HL-60/S4 (cell line): ENCODE data around the gene SEMA4B.

Experiments
- in situ Hi-C: fragments of 300-500 bp; cut with MboI; formaldehyde crosslinking; loops from 2 replicates; pipeline ENCODE4 v1.14.3; 2022; ENCODE audit warnings: low sequenced_read_pairs

The SEMA4B gene

GRCh38 chr15:90201130-90201943 is at the start of gene SEMA4B:
Gene SEMA4B, plus strand, starts transcription at chr15:90201330. Its CDS starts 249 bp downstream, at chr15:90201579.
- in situ Hi-C loops = no loop called here

- in situ Hi-C loops = no loop called here
Measured at GRCh38 chr15:90151989-90152645, 49.0 kb upstream of the SEMA4B start.

- in situ Hi-C loops = no loop called here
Measured at GRCh38 chr15:90153658-90154057, 47.5 kb upstream of the SEMA4B start.

GRCh38 chr15:90154246-90154645 is 46.9 kb upstream of the SEMA4B start:
- in situ Hi-C loops = no loop called here

GRCh38 chr15:90154861-90155626 is 46.1 kb upstream of the SEMA4B start:
- in situ Hi-C loops = no loop called here

- in situ Hi-C loops = no loop called here
Measured at GRCh38 chr15:90159213-90159612, 41.9 kb upstream of the SEMA4B start.

GRCh38 chr15:90160781-90161727 is 40.1 kb upstream of the SEMA4B start:
- in situ Hi-C loops = loop anchor here (10.0 kb wide), 1 partner anchor 54 kb away; no protein-coding TSS in a partner anchor

- in situ Hi-C loops = loop anchor here (10.0 kb wide), 1 partner anchor 53 kb away; no protein-coding TSS in a partner anchor
Measured at GRCh38 chr15:90161950-90162361, 39.2 kb upstream of the SEMA4B start.

- in situ Hi-C loops = loop anchor here (10.0 kb wide), 1 partner anchor 52 kb away; no protein-coding TSS in a partner anchor
Measured at GRCh38 chr15:90162956-90163355, 38.2 kb upstream of the SEMA4B start.

- in situ Hi-C loops = loop anchor here (10.0 kb wide), 1 partner anchor 51 kb away; no protein-coding TSS in a partner anchor
Measured at GRCh38 chr15:90164239-90164638, 36.9 kb upstream of the SEMA4B start.

- in situ Hi-C loops = loop anchor here (5.0 to 10.0 kb wide), 2 partner anchors 50 to 122 kb away; no protein-coding TSS in a partner anchor
Measured at GRCh38 chr15:90165157-90165556, 36.0 kb upstream of the SEMA4B start.

GRCh38 chr15:90165659-90166489 is 35.3 kb upstream of the SEMA4B start:
- in situ Hi-C loops = loop anchor here (5.0 to 10.0 kb wide), 2 partner anchors 49 to 121 kb away; no protein-coding TSS in a partner anchor

GRCh38 chr15:90167121-90167520 is 34.0 kb upstream of the SEMA4B start:
- in situ Hi-C loops = loop anchor here (5.0 to 10.0 kb wide), 2 partner anchors 48 to 120 kb away; no protein-coding TSS in a partner anchor

- in situ Hi-C loops = no loop called here
Measured at GRCh38 chr15:90171623-90172022, 29.5 kb upstream of the SEMA4B start.

- in situ Hi-C loops = no loop called here
Measured at GRCh38 chr15:90173372-90173771, 27.8 kb upstream of the SEMA4B start.

GRCh38 chr15:90174140-90174875 is 26.8 kb upstream of the SEMA4B start:
- in situ Hi-C loops = no loop called here

- in situ Hi-C loops = no loop called here
Measured at GRCh38 chr15:90177012-90177411, 24.1 kb upstream of the SEMA4B start.
